ENCODE measurements around the gene ZNF460. TPM values are rescaled to one million over a fixed set of nuclear protein-coding genes. Genes with fewer than 3 reads are reported as not detected.

The ZNF460 gene
- total RNA-seq, 1 experiment from 2014 or later, result 65.9 TPM

GRCh38 chr19:57262044-57262443, 18.2 kb upstream of the ZNF460 start:
- peaks cover 13 to 14% of the 10 kb centered on the region in 2 experiments for H3K4me1 Mint-ChIP-seq
- no peak overlapping the region for H2BK5ac ChIP-seq (ENCODE audit: insufficient read length, low read length)
- H3T11ph ChIP-seq (ENCODE audit: low read length), result no peak overlapping the region
- H3K56ac ChIP-seq (ENCODE audit: insufficient read length, low read depth, low read length), result no peak overlapping the region
- H3K79me2 ChIP-seq (ENCODE audit: insufficient read depth, low read length), result no peaks in the 10 kb centered on the region; the same call in 1 of the 2 replicates
- no peak overlapping the region for H4K5ac ChIP-seq (ENCODE audit: insufficient read length, low read depth, low read length)
- H4K8ac ChIP-seq (replicated peaks; ENCODE audit: insufficient read length, low read depth, low read length), result no peak overlapping the region
- H3K4me1 ChIP-seq (ENCODE audit: insufficient read depth, low read length), result peaks cover 8% of the 10 kb centered on the region; the same call in 1 of the 2 replicates
- no peak overlapping the region for H3K4me3 Mint-ChIP-seq
- no peak overlapping the region for H3K14ac ChIP-seq (ENCODE audit: insufficient read depth, low read length)
- no peak overlapping the region for H2BK15ac ChIP-seq (ENCODE audit: low read depth, low read length)
- no peaks in the 10 kb centered on the region for H3K23me2 ChIP-seq (ENCODE audit: insufficient read length, low read depth, low read length, poor library complexity, severe bottlenecking)
- no peak overlapping the region for H3K18ac ChIP-seq (ENCODE audit: insufficient read length, low read depth, low read length)
- no peaks in the 10 kb centered on the region for H3K27me3 ChIP-seq (ENCODE audit: insufficient read depth, low read length)
- H3K9ac ChIP-seq (ENCODE audit: extremely low read depth, insufficient read length, low read length), result no peak overlapping the region
- no peaks in the 10 kb centered on the region for H3K9me3 Mint-ChIP-seq
- H3K27me3 Mint-ChIP-seq (ENCODE audit: low read depth), result no peaks in the 10 kb centered on the region
- H2BK120ac ChIP-seq (ENCODE audit: low read depth, low read length, poor library complexity, severe bottlenecking), result no peak overlapping the region
- no peak overlapping the region for H3K4ac ChIP-seq (ENCODE audit: low read depth, low read length)
- no peak overlapping the region for H2BK20ac ChIP-seq (ENCODE audit: low read depth, low read length, poor library complexity, severe bottlenecking)
- no CpG with 5 or more reads among the region's 3 CpGs for WGBS (ENCODE audit: extremely low coverage, insufficient read length, low lambda C conversion rate)
- H3K4me2 ChIP-seq (ENCODE audit: insufficient read depth, insufficient read length, low read length), result no peak overlapping the region
- H3K27ac ChIP-seq (ENCODE audit: insufficient read length, low read depth, low read length), result no peak overlapping the region
- no peaks in the 10 kb centered on the region for H4K20me1 ChIP-seq (ENCODE audit: control insufficient read depth, insufficient read depth, insufficient read length)
- no peak overlapping the region for H2BK12ac ChIP-seq (ENCODE audit: insufficient read length, low read depth, low read length)
- no peak overlapping the region for H4K91ac ChIP-seq (ENCODE audit: insufficient read length, low read depth, low read length)
- no peak overlapping the region for H2AK5ac ChIP-seq (ENCODE audit: insufficient read length, low read length)
- no peaks in the 10 kb centered on the region for H3K79me1 ChIP-seq (ENCODE audit: insufficient read depth, low read depth, low read length, poor library complexity, severe bottlenecking)
- H3K36me3 Mint-ChIP-seq (ENCODE audit: insufficient read depth in 1 of 3, low read depth in 3 of 3), result peaks cover 0 to 4% (median 0%) of the 10 kb centered on the region in 3 experiments; a peak in 2 of 7 replicates
- H2AFZ ChIP-seq (ENCODE audit: low read length), result no peak overlapping the region
- no peak for TF ChIP-seq CTCF (conservative IDR thresholded peaks at IDR 0.05)
- H3K23ac ChIP-seq (ENCODE audit: insufficient read length, low read depth, low read length), result no peak overlapping the region
- no peak for DNase-seq
- no peaks in the 10 kb centered on the region for H3K9me3 ChIP-seq (ENCODE audit: control insufficient read depth, low read depth, low read length)
- H3K27ac Mint-ChIP-seq, result no peak overlapping the region
